HG03139 (cell line): Measurements from ENCODE around the gene CDKN1C.
"Not testable (repeated sequence)": the region's sequence is repeated elsewhere in the genome, so short reads cannot be mapped to it uniquely, and the experiment has no call there.

Experiments used
- ATAC-seq: cut with Tn5 transposase; IDR thresholded peaks from one replicate; pipeline ENCODE4 v1.9.1; 2021; ENCODE audit not compliant: unreplicated experiment

CDKN1C gene

GRCh38 chr11:2909133-2909902 lies 23.7 kb upstream of the CDKN1C start:
- no peak for ATAC-seq

DNA sequence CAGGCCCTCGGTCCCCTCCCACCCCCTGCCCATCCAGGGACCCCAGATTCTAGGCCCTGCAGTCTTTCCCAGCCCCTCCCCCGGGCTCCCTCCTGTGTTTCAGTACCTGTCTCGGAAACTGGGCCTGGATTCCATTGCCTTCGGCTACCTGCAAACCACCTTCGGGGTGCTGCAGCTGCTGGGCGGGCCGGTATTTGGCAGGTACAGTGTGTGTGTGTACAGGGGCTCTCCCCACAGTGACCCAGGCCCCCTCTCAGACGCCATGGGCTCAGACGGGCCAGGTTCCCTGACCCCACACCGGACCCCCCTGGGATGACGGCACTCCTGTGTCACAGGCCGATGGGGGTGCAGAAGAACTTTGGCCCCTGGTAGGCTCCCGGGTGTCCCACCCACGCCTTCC lies 22.6 kb upstream of the CDKN1C start:
- no peak for ATAC-seq

DNA sequence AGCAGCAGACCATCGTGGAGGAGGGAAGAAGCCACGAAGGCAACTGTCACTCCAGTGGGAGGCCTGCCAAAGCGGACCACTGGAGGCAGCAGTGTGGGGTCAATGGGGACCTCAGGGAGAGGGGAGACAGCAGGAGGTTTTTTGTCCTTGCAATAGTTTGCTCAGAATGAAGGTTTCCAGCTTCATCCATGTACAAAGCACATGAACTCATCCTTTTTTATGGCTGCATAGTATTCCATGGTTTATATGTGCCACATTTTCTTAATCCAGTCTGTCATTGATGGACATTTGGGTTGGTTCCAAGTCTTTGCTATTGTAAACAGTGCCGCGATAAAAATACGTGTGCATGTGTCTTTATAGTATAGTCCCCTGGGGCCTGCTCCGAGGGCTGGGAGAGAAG lies 19.7 kb upstream of the CDKN1C start:
- ATAC-seq, result not testable (repeated sequence)

DNA sequence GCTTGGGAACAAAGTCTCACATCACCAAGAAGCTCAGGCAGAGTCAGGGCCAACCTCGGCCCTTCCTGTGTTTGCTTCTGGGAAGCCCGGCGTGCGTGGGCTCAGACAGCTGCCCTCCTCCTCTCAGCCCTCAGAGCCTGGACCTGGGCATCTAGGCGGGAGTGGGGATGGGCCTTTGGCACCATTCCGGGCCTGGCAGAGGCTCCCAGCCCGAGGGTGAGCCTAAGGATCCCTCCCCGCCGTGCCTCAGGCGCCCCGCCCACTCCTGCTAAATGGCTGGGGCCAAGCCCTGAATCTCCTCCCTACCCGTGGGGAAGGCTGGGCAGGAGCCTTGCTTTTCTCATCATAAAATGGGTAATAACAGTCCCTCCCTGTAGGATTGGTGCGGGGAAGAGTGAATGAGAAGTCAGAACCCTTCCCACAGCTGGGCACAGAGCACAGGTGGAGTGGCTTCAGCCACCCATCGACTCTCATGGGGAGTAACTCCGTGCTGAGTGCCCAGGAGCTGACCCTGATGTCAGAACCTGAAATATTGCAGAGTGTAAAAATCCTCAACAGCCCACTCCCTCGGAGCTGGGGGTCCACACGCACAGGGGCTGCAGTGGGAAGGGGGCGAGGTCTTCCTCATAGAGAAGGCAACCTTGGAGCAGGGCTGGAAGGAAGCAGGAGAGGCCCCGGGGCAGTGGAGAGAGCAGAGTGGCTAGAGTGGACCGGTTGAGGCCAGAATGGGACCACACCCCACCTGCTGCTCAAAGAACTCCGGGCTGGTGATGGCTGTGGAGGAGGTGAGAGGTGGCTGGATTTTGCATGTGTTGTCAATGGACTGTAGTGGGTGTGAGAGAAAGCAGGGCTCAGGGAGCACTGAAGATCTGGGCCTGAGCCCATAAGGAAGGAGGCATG lies 18.8 kb upstream of the CDKN1C start:
- ATAC-seq, result no peak

GRCh38 chr11:2903672-2904011 lies 18.1 kb upstream of the CDKN1C start:
- no peak for ATAC-seq

- no peak for ATAC-seq
These were observed 17.5 kb upstream of the CDKN1C start for GRCh38 chr11:2902784-2903671.

DNA sequence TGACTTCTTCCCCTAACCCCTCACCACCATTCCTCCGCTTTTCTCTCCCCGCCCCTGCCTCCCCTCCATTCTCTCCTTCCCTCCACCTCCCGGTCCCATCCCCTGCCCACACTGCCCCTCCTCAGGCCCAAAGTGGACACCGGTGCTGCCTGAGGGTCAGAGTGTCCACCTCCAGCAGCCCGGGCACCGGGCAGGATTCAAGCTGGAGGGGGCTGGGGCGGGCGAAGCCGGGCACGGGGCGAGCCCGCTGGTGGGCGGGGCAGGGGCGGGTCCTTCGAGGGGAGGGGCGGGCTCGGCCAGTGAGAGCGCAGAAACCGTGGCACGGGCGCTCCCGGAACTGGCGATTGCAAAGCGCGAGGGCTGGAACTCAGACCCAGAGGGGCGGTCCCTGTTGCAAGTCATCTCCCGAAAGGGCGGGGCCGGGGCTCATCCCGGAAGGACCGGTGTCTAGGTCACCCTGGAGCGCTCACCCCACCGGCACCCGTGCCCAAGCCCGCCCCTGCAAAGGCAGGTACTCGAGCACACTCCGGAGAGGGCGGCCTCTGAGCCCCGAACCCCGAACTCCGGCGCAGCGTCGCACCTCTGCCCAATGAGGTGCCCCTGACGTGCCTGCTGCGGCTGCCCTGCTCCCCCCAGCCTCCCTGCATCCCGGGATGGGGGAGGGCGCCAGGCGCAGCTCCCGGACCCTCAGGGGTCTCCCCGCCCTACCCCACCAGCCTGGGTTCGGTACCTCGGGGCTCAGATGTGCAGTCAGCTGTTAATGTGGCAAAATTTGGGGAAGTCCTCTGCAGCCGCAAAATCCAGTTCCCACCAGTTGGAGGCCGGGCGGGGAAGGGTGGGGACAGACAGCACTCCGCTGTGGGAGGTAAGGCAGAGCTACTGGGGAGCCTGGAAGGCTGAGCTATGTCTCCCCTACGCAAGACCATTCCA lies 16.5 kb upstream of the CDKN1C start:
- ATAC-seq, result peak; percentile 89

- no peak for ATAC-seq
These were observed 15.7 kb upstream of the CDKN1C start for GRCh38 chr11:2901196-2901796.

DNA sequence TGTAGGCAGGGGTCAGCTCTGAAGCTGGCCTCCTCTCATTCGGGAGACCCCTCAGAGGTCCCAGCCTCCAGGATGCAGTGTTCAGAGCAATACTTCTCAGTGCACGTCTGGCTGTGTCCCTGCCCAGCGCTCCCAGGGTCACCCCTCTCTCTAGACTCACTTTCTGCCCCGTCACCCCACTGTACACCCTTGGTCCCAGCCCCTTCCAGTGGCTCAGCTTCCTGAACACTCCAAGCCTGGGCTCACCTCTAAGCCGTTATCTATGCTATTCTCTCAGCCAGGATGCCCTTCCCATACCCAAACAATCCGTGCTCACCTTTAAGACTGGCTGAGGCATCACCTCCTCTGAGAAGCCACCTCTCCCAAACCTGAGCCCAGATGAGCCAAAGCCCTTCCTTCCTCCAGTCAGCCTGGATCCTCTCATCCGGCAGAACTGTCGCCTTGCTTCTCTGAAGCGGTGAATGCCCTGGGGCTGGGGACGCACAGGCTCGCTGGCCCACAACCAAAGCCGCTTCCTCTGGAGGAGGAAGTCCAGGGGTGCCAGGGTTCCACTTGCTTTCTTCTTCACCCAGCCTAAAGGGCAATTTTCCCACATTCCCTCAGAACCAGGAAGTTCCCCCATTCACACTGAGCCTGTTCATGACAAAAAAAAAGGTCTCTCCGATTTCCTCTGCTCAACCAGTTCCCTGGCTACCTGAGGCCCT lies 13.7 kb upstream of the CDKN1C start:
- ATAC-seq, result no peak

GRCh38 chr11:2898366-2899079 lies 12.9 kb upstream of the CDKN1C start:
- no peak for ATAC-seq

- ATAC-seq, result no peak
These were observed 11.5 kb upstream of the CDKN1C start for GRCh38 chr11:2897048-2897447.

- ATAC-seq, result no peak
These were observed 10.5 kb upstream of the CDKN1C start for GRCh38 chr11:2896047-2896446.

- ATAC-seq, result no peak
These were observed 8.4 kb upstream of the CDKN1C start for GRCh38 chr11:2893935-2894334.

GRCh38 chr11:2892967-2893528 lies 7.5 kb upstream of the CDKN1C start:
- ATAC-seq, result no peak

DNA sequence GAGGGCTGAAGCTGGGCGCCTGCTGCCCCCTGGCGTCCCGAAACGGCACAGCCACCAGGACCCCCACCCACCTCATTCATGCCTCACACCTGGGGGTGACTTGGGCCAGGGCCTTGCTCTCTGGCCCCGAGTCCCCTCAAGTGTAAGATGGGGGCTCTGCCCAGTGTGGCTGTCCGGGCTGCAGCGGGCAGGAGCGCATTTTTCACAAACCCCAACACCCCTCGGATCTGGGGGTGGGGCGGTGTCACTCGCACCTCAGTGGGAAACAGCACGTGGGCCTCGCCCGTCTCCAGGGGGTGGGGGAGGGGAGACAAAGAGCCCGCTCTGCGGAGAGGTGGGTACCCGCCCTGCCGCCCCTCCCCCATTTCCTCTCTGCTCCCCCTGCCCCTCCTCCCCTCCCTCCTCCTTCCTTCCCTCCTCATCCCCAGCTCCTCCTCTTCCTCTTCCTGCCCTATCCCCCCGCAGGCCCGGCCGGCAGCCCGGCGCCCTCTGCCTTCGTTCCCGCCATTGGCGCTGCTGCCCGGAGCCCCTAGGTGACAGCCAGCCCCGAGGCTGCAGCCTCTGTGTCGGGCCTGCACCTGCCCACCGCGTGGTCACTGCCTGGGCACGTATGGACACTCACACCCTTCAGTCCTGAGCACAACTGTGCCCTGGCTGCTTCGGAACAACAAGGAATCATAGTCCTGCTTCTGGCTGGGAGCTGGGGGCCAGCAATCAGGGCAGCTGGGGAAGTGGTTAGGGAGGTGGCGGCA lies 6.8 kb upstream of the CDKN1C start:
- ATAC-seq, result peak; percentile 43

GRCh38 chr11:2891326-2892214 lies 6.0 kb upstream of the CDKN1C start:
- no peak for ATAC-seq
